Cardiac septum (tissue), 1 donor: ENCODE data around the gene LGALS12. TPM values are rescaled to one million over a fixed set of nuclear protein-coding genes. Genes with fewer than 3 reads are reported as not detected.
"Not testable (repeated sequence)": the region's sequence is repeated elsewhere in the genome, so short reads cannot be mapped to it uniquely, and the experiment has no call there.

Experiments used
- DNase-seq: peaks from one replicate; pipeline ENCODE4 v3.0.0-alpha.2; 2020; ENCODE audit warnings: low spot score
- intact Hi-C: fragments of 100-400 bp; cut with DNase I; formaldehyde crosslinking; loops from one replicate; pipeline ENCODE4 v1.14.0; 2022
- total RNA-seq: library from RNA; stranded (reverse); fragmentation: NEBNext Ultra II Directional; extraction: Animal tissue kit (Norgen Biotek cat#: 25700); gene quantifications from one replicate; pipeline ENCODE4 v1.2.1, GENCODE V29; 2021
- donor health status: DM: no; HTN: no; CAD: no.

LGALS12 gene
- total RNA-seq, 1 donor from 2014 or later: 0.83 TPM

DNA sequence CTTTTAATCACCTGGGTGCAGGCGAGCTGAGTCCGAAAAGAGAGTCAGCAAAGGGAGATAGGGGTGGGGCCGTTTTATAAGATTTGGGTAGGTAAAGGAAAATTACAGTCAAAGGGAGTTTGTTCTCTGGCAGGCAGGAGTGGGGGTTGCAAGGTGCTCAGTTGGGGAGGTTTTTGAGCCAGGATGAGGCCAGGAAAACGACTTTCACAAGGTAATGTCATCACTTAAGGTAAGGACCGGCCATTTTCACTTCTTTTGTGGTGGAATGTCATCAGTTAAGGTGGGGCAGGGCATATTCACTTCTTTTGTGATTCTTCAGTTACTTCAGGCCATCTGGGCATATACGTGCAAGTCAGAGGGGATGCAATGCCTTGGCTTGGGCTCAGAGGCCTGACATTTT, 23.5 kb downstream of the LGALS12 start:
- intact Hi-C loops, DNase-seq: not testable (repeated sequence)

DNA sequence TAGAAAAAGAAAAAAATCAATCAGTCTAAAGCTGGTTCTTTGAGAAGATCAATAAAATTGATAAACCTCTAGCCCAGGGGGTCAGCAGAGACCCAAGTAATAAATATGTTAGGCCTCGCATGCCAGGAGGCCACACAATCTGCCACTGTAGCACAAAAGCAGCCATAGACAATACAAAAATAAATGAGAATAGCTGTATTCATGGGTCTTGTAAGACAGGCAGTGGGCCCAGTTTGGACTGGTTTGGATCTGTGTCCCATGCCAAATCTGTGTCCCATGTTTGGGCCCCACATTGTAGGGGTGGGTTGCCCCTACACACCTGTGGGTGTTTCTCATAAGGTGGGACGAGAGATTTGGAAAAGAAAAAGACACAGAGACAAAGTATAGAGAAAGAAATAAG, 24.1 kb downstream of the LGALS12 start:
- intact Hi-C loops: no loop called here
- no peak for DNase-seq

DNA sequence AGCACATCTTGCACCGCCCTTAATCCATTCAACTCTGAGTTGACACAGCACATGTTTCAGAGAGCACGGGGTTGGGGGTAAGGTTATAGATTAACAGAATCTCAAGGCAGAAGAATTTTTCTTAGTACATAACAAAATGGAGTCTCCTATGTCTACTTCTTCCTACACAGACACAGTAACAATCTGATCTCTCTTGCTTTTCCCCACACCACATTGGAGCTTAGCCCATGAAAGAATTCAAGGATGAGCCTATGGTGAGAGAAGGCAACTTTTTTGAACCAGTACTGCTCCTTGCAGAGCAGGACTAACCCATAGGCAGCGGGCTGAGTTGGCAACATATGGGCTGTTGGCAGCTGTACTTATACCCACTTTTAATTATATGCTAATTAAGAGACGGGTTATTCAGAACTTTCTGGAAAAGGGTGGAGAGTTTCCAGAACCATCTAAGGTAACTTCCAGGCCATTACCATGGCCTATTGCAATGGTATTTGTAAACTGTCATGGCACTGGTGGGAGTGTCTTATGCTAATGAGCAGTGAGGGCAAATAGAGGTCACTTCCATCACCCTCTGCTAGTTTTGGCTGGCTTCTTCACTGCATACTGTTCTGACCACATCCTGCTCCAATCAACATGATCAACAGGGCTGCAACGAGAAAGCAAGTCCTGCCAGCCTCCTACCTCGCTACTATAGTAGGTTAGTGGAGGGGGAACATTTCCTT, 25.3 kb downstream of the LGALS12 start:
- intact Hi-C loops, DNase-seq: not testable (repeated sequence)

DNA sequence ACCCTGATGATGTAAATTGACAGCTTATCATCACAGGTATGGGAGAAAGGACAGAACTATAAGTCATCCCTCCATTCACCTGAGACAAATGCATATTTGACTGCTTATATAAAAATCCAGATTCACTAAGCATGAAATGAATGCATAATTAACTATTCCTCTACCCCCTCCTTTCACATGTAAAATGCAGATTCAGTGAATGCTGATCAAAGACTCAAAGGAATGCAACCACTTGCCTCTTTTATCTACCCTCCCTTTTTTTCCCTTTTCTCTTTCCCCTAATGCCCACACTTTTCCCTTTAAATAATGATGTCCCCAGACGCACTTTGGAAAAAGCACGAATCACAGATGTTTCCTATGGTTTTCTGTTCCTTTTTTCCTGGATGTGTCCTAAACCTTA, 26.2 kb downstream of the LGALS12 start:
- no peak for DNase-seq
- intact Hi-C loops: no loop called here

DNA sequence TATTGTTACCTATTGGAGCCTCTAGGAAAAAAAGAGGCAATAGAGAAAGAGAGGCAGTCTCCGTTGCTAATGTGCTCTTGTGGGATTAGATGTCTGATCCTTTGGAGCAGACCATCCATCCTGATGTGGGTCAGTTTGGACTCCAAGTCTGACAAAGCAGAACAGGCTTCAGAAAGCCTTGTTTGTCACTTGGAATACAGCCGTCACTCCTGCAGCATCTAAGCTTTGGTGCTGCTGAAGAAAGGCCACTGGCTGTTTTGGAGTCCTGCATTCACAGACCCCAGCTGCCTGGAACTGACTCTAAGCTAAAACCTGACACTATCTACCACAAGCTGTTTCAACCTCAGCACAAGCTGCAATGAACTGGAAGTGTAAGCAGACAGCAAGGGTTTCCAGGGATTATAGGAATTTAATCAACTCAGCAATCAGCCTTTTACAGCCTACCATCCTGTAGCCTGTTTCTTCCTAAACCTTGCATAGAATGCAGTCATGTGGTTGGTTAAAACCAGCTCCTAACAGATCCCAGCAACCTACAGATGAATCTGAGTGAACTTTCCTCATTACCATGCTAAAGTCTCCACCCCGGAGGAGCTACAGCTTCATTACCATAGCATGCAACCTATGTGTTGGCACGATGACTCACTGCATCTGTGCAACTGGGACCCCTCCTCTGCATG, 27.1 kb downstream of the LGALS12 start:
- DNase-seq: no peak
- intact Hi-C loops: no loop called here

DNA sequence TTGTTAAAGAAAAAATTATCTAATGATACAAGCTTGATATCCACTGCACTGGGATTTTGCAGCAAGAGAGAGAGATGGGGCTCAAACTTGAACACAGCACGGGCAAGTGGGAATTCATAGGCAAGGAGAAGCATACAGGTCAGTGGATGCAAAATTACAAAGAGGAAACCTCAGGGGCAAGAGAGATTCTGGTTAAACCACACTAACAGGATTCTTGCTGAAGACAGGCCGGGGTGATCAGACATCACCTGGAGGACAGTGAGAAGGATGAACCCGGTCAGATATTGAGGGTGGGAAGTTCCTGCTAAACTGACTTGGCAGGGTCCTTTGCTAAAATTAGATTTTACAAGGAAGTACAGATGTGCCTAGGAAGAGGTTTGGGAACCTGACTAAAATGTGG, 28.2 kb downstream of the LGALS12 start:
- intact Hi-C loops: no loop called here
- DNase-seq: no peak

DNA sequence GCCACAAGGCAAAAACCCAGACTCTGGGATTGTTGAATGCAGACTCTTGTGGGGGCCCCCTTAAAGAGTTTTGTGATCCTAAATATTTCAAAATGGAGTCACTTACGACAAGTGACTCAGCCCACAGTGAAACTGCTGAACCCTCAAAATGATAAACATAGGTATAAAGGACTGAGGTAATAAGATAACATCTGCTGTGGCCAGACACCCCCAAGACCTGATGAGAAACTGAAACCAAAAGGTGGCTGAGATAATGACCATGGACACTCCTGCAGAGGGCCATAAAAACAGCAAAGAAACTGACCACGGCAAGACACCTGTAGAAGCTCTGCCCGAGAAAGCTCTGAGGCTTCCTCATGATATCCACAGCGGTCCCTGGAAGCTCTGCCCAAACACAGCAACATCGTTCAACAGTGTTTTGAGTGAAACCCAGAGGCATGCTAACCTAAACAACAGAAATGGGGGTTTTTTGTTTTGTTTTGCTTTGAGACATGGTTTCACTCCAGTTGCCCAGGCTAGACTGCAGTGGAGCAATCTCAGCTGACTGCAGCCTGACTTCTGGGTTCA, 29.1 kb downstream of the LGALS12 start:
- intact Hi-C loops: no loop called here
- no peak for DNase-seq

DNA sequence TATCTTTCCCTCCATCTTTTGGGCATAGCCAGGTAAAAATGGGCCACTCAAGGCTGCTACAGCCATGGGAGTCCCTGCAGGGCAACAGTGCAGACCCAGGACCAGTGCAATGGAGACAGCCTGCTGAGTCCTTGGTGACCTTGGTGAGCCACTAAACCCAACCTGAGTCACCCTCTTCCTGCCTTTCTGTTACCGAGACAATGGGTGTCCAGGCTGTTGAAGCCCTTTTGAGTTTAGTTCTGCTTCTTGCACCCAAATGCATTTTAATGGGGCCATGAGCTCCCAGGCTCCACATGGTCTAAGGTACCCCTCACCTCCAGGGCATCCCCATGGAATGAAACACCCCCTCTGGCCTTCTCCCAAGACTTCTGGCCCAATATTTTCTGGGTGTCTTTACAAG, 29.9 kb downstream of the LGALS12 start:
- intact Hi-C loops: loop anchor here (2.0 kb wide), 1 partner anchor 79 kb away; the partner anchor contains the start of gene PLAAT3
- DNase-seq: no peak

DNA sequence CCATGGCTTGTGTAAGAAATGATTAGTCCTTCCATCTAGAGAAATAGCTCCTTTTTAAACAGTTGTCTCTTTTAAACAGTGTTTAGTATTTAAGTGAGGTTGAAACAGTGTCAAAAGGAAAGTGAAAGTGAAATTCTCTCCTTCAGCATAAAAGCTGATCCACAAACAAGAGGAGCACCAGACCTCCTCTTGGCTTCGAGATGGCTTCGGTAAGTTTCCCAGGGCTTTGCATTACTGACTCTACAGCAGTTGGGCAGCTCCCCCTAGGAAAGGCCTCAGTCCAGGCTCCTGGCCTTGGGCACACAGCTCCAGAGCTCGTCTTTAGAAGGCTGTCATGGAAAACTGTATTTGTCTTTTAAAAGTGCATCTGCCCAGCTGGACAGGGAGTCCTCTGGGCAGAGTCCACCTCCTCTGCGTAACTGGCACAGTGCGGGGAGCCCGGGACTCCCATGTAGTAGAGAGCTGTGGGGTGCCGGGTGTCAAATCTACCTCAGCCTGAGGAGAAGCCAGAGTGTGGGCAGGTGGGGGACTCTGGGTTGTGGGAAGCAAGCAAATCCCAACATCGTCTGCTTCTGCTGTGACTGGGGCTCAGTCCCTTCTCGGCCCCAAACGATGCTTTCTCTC, 30.9 kb downstream of the LGALS12 start, which contains the start of gene PLAAT4:
TSS of gene PLAAT4 (plus strand) at position 140 of the 624 bp plus-strand sequence. CDS start at position 201, 61 bp downstream.
- intact Hi-C loops: loop anchor here (2.0 kb wide), 1 partner anchor 78 kb away; the partner anchor contains the start of gene PLAAT3
- no peak for DNase-seq

DNA sequence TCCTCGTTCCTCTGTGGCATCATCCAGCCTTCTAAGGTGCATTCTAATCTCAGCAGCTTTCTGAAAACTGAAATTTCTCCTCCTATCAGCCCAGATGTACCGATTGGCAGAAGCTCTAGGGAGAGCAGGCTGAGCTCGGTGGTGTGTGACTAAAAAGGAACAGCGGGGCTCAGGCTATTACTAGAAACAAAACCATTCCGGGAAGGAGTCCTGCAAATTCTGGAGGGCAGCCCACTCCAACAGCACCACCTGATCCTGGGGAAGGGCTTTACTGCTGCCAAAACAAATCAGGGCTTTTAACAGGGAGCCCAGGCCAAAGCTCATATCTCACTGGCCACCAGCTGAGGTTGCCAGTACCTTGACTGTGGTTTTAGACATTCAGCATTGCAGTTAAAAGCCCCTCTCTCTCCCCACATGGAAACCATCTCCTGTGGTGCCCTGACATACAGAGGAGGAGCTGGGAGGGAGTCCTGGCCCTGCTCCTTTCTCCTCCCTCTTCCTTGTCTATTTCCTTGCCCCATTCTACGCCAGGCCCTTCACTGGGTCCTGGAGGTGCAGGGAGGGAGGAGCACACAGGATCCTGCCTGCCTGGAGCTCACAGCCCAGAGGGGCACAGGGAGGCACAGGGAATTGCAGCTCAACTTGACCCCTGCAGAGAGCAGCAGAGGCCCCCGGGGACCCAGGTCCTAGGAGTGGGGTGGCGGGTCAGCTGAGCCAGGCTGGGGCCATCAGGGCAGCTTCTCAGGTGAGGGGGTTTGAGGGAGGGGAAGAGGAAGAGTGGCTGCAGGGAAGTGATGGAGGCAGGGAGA, 31.6 kb downstream of the LGALS12 start:
- intact Hi-C loops: loop anchor here (2.0 kb wide), 1 partner anchor 77 kb away; the partner anchor contains the start of gene PLAAT3
- DNase-seq: peak; percentile 81

DNA sequence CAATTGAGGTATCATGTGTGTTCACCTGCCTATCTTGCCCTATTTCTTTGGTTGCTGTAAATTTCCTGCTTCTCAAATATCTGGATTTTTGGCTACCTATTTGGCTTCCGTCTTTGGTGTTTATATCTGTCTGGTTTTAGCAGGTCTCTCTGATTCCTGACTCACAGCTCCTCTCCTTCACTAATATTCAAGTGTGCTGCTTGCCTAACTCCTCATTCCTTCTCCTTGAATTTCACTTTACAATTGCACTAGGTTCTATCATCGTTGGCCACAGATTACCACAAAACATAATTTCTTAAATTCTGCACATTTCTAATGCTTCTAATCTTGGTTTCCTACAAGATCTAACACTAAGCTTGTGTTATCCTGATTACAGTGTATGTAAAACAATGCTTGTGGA, 36.6 kb downstream of the LGALS12 start:
- intact Hi-C loops, DNase-seq: not testable (repeated sequence)

DNA sequence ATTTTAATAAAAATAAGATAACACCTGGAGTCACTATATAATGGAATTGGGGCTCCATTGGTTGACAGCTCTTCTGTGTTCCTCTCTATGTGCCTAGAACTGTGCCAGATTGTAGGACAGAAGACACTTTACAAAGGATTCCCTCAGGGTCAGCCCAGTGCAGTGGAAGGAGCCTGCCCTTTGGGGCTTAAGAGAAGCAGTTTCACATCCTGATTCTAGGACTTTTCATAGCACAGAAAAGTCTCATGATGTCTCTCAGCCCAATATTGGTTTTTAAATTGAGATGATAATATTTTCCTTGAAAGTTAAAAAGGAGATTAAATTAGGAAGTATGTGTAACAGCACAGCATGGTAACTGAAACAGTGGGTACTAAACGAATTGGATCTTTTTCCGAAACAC, 37.8 kb downstream of the LGALS12 start:
- no peak for DNase-seq
- intact Hi-C loops: no loop called here

DNA sequence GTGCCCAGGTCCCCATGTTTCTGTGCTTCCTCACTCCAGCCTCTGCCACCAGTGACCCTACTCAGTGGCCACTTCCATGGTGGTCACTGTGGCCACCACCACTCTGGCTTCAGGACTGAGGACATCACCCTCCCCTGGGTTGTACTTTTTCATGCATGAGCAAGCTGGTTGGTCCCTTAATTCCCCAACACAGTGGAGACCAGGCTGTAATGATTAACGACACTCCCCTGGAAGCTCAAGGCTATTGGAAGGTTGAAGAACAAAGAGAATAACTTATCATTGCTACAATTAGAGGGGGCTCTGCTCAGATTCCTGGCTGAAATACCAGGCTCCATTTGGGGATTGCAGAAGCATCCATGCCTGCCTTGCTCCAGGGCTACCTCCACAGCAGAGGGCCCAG, 41.2 kb downstream of the LGALS12 start:
- intact Hi-C loops: no loop called here
- DNase-seq: no peak

DNA sequence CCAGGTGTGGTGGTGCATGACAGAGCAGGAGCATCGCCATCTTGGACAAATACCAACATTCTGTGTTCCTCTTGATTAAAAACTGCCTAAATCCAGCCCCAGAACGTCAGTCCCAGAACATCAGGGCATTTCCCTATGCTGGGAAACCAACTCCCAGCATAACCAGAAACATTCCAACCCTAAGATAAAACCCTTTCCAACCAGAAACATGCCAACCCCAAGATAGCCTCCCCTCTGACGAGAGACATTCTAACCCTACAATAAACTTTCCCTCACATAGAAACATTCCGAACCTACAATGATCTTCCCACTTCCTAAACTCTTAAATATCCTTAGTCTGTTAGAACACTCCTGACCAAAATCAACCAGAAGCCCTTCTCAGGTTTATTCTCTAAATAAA, 42.3 kb downstream of the LGALS12 start:
- intact Hi-C loops: no loop called here
- DNase-seq: no peak

DNA sequence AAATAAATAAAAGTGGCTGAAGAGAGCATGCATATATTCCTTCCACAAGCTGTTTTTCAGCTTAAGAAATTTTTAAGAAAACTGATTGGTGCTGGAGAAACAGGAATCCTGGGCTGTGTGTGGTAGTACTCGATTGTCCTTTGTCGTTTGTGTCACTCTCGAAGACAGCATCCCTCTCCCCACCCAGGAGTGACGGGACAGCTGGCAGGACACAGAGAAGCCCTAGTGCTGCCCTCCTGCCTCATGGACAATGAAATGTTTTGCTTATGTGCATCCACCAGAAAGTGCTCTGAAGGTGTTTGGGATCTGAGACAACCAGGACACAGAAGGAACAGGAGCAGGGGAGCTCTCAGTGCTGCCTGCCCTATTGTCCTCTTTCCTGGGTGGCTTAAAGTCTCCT, 43.5 kb downstream of the LGALS12 start:
- intact Hi-C loops: no loop called here
- DNase-seq: no peak

DNA sequence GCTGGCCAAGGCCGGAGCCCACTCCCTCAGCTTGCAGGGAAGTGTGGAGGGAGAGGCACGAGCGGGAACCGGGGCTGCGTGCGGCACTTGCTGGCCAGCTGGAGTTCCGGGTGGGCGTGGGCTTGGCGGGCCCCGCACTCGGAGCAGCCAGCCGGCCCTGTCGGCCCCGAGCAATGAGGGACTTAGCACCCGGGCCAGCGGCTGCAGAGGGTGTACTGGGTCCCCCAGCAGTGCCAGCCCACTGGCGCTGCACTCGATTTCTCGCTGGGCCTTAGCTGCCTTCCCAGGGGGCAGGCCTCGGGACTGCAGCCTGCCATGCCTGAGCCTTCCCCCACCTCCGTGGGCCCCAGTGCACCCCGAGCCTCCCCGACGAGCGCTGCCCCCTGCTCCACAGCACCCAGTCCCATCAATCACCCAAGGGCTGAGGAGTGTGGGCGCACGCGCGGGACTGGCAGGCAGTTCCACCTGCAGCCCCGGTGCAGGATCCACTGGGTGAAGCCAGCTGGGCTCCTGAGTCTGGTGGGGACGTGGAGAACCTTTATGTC, 44.3 kb downstream of the LGALS12 start:
- intact Hi-C loops, DNase-seq: not testable (repeated sequence)

DNA sequence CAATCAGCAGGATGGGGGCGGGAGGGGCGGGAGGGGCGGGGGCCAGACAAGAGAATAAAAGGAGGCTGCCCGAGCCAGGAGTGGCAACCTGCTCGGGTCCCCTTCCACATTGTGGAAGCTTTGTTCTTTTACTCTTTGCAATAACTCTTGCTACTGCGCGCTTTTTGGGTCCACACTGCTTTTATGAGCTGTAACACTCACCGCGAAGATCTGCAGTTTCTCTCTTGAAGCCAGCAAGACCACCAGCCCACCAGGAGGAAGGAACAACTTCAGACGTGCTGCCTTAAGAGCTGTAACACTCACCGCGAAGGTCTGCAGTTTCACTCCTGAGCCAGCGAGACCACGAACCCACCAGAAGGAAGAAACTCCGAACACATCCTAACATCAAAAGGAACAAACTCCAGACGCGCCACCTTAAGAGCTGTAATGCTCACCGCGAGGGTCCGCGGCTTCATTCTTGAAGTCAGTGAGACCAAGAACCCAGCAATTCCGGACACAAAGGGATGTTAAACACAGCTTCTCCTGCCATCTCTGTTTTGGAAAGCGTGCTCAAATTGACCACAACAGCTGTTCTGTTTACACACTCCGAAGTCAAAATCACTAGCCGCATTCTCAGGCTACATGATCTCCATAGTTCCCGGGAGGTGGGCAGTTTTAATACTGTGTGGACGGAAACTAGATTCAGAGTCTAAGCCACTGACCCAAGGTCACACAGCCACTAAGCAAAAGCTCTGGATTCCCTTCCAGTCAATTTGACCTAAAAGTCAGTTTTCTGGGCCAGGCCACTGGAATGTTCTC, 45.4 kb downstream of the LGALS12 start:
- DNase-seq: no peak
- intact Hi-C loops: no loop called here

DNA sequence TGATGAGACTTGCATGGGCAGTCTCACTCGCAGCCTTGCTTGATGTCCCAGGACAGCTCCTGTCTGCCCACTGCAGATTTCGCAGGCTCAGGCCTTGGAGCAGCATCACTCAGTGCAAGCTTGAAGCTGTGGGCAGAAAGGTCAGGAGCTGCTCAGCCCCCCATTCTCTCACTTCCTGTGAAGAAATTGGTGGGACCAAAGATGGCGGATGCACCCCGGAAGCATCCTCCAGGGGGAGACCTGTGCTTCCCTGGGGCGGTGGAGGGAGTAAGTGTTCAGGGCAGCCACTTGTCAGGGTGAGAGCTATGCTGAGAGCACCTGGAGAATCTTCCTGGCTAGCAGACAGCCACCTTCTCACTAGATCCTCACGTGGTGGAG, 46.0 kb downstream of the LGALS12 start:
- intact Hi-C loops: no loop called here
- DNase-seq: no peak
